Neutrophil (primary cell): Measurements from ENCODE around the gene ADCY9.

Source experiments
- H3K27ac ChIP-seq: fragments of 200-600 bp; sonication (generic); 2 replicates; pipeline ENCODE4 v1.5.1; 2016; ENCODE audit warnings: mild to moderate bottlenecking, moderate library complexity
- H3K27me3 ChIP-seq: fragments of 200-600 bp; sonication (generic); 2 replicates; pipeline ENCODE4 v1.6.0; 2016; ENCODE audit warnings: mild to moderate bottlenecking
- H3K36me3 ChIP-seq: fragments of 200-600 bp; sonication (generic); 2 replicates; pipeline ENCODE4 v1.5.1; 2017
- H3K4me1 ChIP-seq, 2 experiments: fragments of 200-600 bp in 1 of 2; sonication (generic) in 1 of 2; 1 replicate in 1 of 2; 2 replicates in 1 of 2; pipeline versions ENCODE4 v1.5.1 to v1.6.1; 2013 to 2016; ENCODE audit warnings: low read depth in 1 of 2, low read length in 1 of 2, mild to moderate bottlenecking in 1 of 2, moderate library complexity in 1 of 2; ENCODE audit not compliant: control insufficient read depth in 1 of 2, insufficient read depth in 1 of 2
- H3K4me3 ChIP-seq, 2 experiments: fragments of 200-600 bp in 1 of 2; sonication (generic) in 1 of 2; 1 replicate in 1 of 2; 2 replicates in 1 of 2; pipeline ENCODE4 v1.5.1; 2013 to 2016; ENCODE audit warnings: low read depth in 1 of 2, low read length in 1 of 2, mild to moderate bottlenecking in 1 of 2, moderate library complexity in 1 of 2
- H3K9me3 ChIP-seq: fragments of 200-600 bp; sonication (generic); 2 replicates; pipeline ENCODE4 v1.5.1; 2016
- CTCF ChIP-seq: fragments of 200-600 bp; sonication (generic); IDR thresholded peaks from 2 replicates; pipeline ENCODE4 v1.5.1; 2016; ENCODE audit warnings: antibody characterized with exemption

ADCY9 gene

DNA sequence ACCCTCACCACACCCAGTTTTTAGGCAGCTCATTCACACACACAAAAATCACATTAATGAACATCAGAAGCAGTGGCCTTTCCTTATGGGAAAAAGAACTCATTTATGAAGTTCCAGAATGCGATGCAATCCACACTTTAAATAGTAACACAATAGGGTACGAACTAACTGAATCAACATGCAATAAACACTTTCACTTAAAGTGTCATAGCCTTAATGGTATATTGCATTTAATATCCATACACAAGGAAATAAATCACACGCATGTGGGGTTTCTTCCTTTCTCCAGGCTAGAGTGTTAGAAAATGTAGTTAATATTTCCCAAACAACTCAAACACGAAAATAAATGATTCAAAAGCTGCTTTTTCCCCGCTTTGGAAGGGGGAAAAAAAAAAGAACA, 19.7 kb downstream of the ADCY9 start:
- H3K4me3 ChIP-seq, result no peak overlapping the region
- TF ChIP-seq CTCF, result no peak
- H3K4me1 ChIP-seq, result no peaks in the 10 kb centered on the region
- no peaks in the 10 kb centered on the region for H3K27me3 ChIP-seq
- H3K27ac ChIP-seq, result no peak overlapping the region
- H3K36me3 ChIP-seq, result no peaks in the 10 kb centered on the region
- no peaks in the 10 kb centered on the region for H3K9me3 ChIP-seq

- Histone ChIP-seq H3K4me3 (no peak overlapping the region), H3K36me3 (no peaks in the 10 kb centered on the region), H3K27me3 (peaks cover 8% of the 10 kb centered on the region), H3K9me3 (no peaks in the 10 kb centered on the region), H3K4me1 (no peaks in the 10 kb centered on the region), H3K27ac (no peak overlapping the region)
- TF ChIP-seq CTCF, result no peak
Observed at GRCh38 chr16:4094127-4094773, 22.0 kb downstream of the ADCY9 start.

- no peak overlapping the region for H3K27ac ChIP-seq
- no peaks in the 10 kb centered on the region for H3K4me1 ChIP-seq
- peaks cover 13% of the 10 kb centered on the region for H3K27me3 ChIP-seq
- H3K9me3 ChIP-seq, result no peaks in the 10 kb centered on the region
- H3K36me3 ChIP-seq, result no peaks in the 10 kb centered on the region
- H3K4me3 ChIP-seq, result no peak overlapping the region
- no peak for TF ChIP-seq CTCF
Observed at GRCh38 chr16:4093495-4094126, 22.6 kb downstream of the ADCY9 start.

DNA sequence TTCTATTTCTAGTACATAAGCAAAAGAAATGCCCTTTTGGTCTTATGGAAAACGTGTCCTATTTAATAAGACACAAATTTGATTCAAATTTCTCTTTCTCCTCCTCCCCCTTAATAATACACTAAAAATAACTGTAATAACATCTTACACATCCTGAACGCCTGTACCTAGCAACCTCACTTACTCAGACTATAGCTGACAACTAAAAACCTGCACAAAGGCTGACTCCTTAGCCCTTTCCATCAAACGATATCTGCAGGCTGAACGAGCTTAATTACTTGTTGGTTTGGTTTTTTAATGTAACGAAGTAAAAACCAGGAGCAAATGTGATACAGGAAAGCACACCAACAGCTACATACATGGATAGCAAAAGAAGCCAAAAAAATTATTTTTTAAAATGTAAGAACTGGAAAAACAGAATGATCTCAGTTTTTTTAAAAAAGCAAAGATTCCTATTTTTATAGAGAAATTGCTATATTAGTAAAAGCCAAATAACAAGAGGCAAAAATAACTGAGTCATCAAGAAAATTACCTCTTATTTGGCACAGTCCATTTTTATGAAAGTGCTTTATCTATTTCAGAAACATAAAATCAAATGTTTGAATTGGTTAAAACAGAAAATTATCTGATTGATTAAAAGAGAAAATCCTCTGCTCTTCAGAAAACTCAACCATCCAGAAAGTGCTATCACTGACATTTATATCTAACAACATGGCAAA, 23.5 kb downstream of the ADCY9 start:
- Histone ChIP-seq H3K4me3 (no peak overlapping the region), H3K9me3 (no peaks in the 10 kb centered on the region), H3K27me3 (peaks cover 21% of the 10 kb centered on the region), H3K27ac (no peak overlapping the region), H3K36me3 (no peaks in the 10 kb centered on the region), H3K4me1 (no peaks in the 10 kb centered on the region)
- no peak for TF ChIP-seq CTCF

- TF ChIP-seq CTCF, result no peak
- Histone ChIP-seq H3K36me3 (no peaks in the 10 kb centered on the region), H3K4me1 (no peaks in the 10 kb centered on the region), H3K27me3 (peaks cover 21% of the 10 kb centered on the region), H3K27ac (no peak overlapping the region), H3K4me3 (no peak overlapping the region), H3K9me3 (no peaks in the 10 kb centered on the region)
Observed at GRCh38 chr16:4091240-4092012, 24.8 kb downstream of the ADCY9 start.
